ENCODE results near the gene ICOSLG.
"Not testable (repeated sequence)": the region's sequence is repeated elsewhere in the genome, so short reads cannot be mapped to it uniquely, and the experiment has no call there.

The ICOSLG gene

GRCh38 chr21:44225605-44226004, 15.1 kb downstream of the ICOSLG start:
- DNase-seq (ENCODE audit: low read depth), result not testable (repeated sequence)

GRCh38 chr21:44223334-44223733, 17.4 kb downstream of the ICOSLG start:
- not testable (repeated sequence) for DNase-seq (ENCODE audit: low read depth)

- not testable (repeated sequence) for DNase-seq (ENCODE audit: low read depth)
Observed at GRCh38 chr21:44220674-44221073, 20.1 kb downstream of the ICOSLG start.

- DNase-seq (ENCODE audit: low read depth), result not testable (repeated sequence)
Observed at GRCh38 chr21:44218461-44218860, 22.3 kb downstream of the ICOSLG start.

GRCh38 chr21:44211978-44212377, 28.8 kb downstream of the ICOSLG start:
- not testable (repeated sequence) for DNase-seq (ENCODE audit: low read depth)

GRCh38 chr21:44211574-44211973, 29.2 kb downstream of the ICOSLG start:
- DNase-seq (ENCODE audit: low read depth), result not testable (repeated sequence)

- DNase-seq (ENCODE audit: low read depth), result not testable (repeated sequence)
Observed at GRCh38 chr21:44207860-44208646, 32.7 kb downstream of the ICOSLG start.

GRCh38 chr21:44206698-44207676, 33.8 kb downstream of the ICOSLG start:
- not testable (repeated sequence) for DNase-seq (ENCODE audit: low read depth)

GRCh38 chr21:44206187-44206586, 34.6 kb downstream of the ICOSLG start:
- DNase-seq (ENCODE audit: low read depth), result not testable (repeated sequence)

GRCh38 chr21:44202590-44203299, 38.0 kb downstream of the ICOSLG start:
- not testable (repeated sequence) for DNase-seq (ENCODE audit: low read depth)

GRCh38 chr21:44199997-44200396, 40.7 kb downstream of the ICOSLG start:
- not testable (repeated sequence) for DNase-seq (ENCODE audit: low read depth)

GRCh38 chr21:44199448-44199847, 41.3 kb downstream of the ICOSLG start:
- DNase-seq (ENCODE audit: low read depth), result no peak

GRCh38 chr21:44197156-44197516, 43.6 kb downstream of the ICOSLG start:
- not testable (repeated sequence) for DNase-seq (ENCODE audit: low read depth)

- peak; percentile 58 for DNase-seq (ENCODE audit: low read depth)
Observed at GRCh38 chr21:44196212-44197155, 44.3 kb downstream of the ICOSLG start.

- not testable (repeated sequence) for DNase-seq (ENCODE audit: low read depth)
Observed at GRCh38 chr21:44194888-44195287, 45.9 kb downstream of the ICOSLG start.

- DNase-seq (ENCODE audit: low read depth), result not testable (repeated sequence)
Observed at GRCh38 chr21:44194451-44194850, 46.3 kb downstream of the ICOSLG start.

GRCh38 chr21:44193108-44193507, 47.6 kb downstream of the ICOSLG start:
- DNase-seq (ENCODE audit: low read depth), result not testable (repeated sequence)

GRCh38 chr21:44190349-44191271, 50.1 kb downstream of the ICOSLG start:
- not testable (repeated sequence) for DNase-seq (ENCODE audit: low read depth)

- DNase-seq (ENCODE audit: low read depth), result not testable (repeated sequence)
Observed at GRCh38 chr21:44184862-44185261, 55.9 kb downstream of the ICOSLG start.

GRCh38 chr21:44182202-44182601, 58.5 kb downstream of the ICOSLG start:
- not testable (repeated sequence) for DNase-seq (ENCODE audit: low read depth)
